HG02973 (cell line): ENCODE measurements around the gene HMG20B.
"Not testable (repeated sequence)": the region's sequence is repeated elsewhere in the genome, so short reads cannot be mapped to it uniquely, and the experiment has no call there.

ENCODE experiments used
- ATAC-seq: cut with Tn5 transposase; IDR thresholded peaks from one replicate; pipeline ENCODE4 v1.9.1; 2021; ENCODE audit warnings: moderate library complexity; ENCODE audit not compliant: unreplicated experiment

The HMG20B gene

GRCh38 chr19:3572855-3573161 lies at the start of gene HMG20B:
HMG20B (plus strand) TSS chr19:3572944; CDS start chr19:3573310, 366 bp downstream.
- ATAC-seq = no peak

DNA sequence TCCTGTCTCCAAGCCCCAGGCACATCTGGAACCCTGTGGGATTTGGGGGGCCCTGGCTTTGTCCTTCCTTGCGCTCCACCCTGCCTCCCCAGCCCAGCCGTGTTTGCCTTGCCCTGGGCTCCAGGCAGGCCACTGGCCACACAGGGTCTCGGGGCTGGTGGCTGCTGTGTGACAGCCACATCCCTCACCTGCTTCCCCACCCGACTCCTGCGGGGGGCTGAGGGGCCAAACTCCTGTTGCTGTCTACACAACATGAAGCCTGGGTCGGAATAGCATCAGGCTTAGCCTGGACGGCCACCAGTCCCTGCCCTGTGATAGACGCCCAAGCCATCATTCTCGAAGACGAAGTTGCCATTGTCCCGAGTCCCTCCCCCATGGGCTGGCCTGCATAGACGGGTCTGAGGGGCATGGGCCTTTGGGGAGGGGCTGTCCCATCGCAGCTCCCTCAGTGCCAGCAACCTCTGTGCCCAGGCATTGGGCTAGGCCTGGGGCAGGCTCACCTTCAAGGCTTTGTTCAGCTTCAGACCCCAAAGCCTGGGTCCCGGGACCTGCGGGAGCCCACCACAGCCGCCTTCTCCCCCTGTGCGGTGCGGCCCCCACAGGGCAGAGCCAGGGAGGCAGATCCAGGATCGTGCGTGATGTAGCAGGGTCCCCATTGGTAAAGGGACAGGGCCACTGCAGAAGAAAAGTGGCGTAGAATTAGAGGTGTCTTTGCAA lies 49.2 kb upstream of the HMG20B start:
- ATAC-seq = no peak

DNA sequence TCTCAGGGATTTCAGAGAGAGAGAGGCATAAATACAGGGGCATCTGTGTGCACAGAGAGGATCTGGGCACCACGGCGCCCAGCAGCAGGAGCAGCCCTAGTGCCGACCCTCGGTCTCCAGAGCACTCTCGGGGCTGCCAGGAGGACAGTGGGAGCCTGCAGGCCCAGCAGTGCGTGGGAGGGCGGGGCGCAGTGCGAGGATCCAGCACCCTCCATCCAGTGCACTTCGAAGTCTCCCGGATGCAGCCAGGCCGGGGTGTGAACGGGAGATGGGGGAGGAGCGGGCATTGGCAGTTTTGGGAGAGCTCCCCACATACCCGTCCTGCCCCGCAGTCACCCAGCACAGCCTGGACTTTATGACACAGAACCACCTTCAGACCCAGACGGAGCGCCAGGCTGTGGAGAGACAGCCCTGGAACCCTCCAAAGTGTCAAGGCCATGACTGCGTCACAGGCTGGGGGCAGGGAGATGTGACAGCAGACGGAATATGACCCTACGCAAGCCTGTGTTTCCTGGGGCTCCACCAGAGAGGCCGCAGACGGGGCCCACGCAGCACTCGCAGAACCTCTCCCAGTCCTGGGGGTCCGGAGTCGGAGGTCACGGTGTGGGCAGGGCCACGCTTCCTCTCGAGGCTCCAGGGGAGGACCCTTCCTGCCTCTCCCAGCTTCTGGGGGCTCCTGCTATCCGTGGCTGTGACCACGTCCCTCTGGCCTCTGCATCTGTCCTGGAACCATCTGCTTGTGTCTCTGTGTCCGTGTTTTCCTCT lies 48.5 kb upstream of the HMG20B start:
- no peak for ATAC-seq

DNA sequence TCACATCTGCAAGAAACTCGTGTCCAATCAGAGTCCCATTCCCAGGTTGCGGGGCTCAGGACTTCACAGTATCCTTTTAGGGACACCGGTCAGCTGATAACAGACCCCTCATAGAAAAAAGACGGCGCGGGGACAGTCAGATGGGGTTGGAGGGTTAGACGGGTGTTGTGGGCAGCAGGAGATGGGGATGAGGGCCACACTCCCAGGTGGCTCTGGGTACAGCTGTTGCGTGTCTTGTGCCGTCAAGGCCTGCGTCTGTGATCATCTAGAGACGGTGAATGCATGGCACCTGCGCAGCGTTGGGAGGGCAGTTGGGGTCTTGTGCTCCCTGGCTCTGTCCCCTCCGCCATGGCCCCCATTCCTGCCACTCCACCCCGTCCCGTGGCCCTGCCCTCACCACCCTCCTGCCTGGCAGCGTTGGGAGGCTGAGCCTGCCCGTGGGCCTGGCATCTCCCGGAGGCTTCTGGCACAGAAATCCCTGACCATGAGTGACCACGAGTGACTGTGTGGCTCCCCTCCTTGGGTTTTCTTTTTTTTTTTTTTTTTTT lies 47.8 kb upstream of the HMG20B start:
- no peak for ATAC-seq

GRCh38 chr19:3526507-3527237 lies 46.1 kb upstream of the HMG20B start:
- ATAC-seq = no peak

DNA sequence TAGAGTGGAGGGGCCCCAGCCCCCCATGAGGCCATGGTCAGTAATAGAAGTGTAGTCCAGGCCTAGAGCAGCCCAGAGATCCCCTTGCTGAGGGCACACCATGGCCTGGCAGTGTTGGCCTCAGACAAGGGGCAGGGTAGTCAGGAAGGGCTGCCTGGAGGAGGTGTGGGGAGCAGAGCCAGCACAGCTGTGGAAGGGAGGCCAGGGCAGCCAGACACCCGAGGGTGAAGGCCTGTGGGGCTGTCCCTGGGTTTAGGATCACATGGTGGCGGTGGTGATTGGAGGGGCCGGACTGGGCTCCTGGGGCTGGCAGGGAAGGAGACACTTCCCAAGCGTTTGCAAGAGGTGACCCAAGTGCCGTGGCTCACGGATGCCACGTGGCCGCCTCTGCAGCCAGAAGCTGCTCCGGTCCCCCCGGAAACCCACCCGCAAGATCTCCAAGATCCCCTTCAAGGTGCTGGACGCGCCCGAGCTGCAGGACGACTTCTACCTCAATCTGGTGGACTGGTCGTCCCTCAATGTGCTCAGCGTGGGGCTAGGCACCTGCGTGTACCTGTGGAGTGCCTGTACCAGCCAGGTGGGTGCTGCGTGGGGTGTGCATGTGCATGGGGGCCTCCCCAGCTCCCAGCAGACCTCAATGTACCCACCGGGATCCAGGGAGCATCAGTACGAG lies 45.4 kb upstream of the HMG20B start:
- no peak for ATAC-seq

- ATAC-seq = no peak
Observed at GRCh38 chr19:3528080-3528479, 44.7 kb upstream of the HMG20B start.

GRCh38 chr19:3528539-3529211 lies 44.1 kb upstream of the HMG20B start:
- ATAC-seq = no peak

GRCh38 chr19:3529299-3529698 lies 43.4 kb upstream of the HMG20B start:
- ATAC-seq = not testable (repeated sequence)

GRCh38 chr19:3530389-3530788 lies 42.4 kb upstream of the HMG20B start:
- no peak for ATAC-seq

- no peak for ATAC-seq
Observed at GRCh38 chr19:3531716-3532115, 41.0 kb upstream of the HMG20B start.

DNA sequence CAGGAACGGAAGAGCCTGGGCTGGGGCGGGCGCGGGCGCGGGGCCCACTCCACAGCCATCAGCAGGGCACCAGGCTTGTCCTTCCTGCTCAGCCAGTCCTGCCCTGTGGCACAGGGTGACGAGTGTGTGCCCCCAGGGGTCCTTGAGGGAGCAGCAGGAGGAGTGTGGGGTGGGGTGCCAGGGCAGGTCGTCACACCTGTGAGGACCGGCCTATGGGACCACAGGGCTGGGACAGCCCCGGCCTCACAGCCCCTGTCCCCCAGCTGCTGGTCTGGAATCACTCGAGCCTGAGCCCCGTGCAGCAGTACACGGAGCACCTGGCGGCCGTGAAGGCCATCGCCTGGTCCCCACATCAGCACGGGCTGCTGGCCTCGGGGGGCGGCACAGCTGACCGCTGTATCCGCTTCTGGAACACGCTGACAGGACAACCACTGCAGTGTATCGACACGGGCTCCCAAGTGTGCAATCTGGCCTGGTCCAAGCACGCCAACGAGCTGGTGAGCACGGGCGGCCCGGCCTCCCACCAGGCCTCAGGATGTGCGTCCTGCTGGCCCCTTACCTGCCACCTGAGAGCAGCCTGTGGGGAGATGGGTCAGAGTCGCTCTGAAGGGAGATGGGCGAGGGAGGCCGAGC lies 40.5 kb upstream of the HMG20B start:
- ATAC-seq = no peak

- ATAC-seq = no peak
Observed at GRCh38 chr19:3533033-3533432, 39.7 kb upstream of the HMG20B start.

GRCh38 chr19:3533563-3534216 lies 39.1 kb upstream of the HMG20B start:
- no peak for ATAC-seq

DNA sequence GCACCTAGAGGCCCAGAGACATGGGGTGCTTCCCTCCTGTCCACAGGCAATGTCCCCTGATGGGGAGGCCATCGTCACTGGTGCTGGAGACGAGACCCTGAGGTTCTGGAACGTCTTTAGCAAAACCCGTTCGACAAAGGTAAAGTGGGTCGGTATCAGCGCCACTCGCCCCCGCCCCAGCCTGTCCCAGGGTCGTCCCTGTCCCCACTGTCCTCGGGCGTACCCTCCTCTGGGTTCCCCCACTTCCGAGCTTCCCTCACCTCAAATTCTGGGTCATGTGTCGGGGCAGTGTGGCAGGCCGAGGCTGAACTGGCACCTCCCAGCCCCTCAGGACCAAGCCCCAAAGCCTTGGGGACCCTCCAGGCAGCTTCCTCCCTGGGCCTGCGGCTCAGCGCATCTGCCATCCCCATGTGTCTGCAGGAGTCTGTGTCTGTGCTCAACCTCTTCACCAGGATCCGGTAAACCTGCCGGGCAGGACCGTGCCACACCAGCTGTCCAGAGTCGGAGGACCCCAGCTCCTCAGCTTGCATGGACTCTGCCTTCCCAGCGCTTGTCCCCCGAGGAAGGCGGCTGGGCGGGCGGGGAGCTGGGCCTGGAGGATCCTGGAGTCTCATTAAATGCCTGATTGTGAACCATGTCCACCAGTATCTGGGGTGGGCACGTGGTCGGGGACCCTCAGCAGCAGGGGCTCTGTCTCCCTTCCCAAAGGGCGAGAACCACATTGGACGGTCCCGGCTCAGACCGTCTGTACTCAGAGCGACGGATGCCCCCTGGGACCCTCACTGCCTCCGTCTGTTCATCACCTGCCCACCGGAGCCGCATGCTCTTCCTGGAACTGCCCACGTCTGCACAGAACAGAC lies 38.1 kb upstream of the HMG20B start:
- no peak for ATAC-seq

- ATAC-seq = no peak
Observed at GRCh38 chr19:3535235-3535535, 37.6 kb upstream of the HMG20B start.

- ATAC-seq = no peak
Observed at GRCh38 chr19:3535563-3535965, 37.2 kb upstream of the HMG20B start.

DNA sequence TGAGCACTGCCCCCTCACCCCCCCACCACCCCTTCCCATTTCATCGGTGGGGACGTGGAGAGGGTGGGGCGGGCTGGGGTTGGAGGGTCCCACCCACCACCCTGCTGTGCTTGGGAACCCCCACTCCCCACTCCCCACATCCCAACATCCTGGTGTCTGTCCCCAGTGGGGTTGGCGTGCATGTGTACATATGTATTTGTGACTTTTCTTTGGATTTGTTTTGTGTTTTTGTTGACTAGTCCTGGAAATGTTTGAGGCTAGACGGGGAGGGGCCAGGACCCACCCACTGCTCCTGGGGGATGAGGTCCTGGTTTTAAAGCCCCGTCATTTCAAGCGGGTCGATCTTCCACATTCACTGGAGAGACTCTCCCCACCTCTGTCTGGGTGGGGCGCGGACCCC lies 36.8 kb upstream of the HMG20B start:
- no peak for ATAC-seq
